GM13977 (cell line): ENCODE results near the gene CYP1A1.

Source experiments
- DNase-seq: peaks from one replicate; pipeline ENCODE4 v3.0.0; 2012; ENCODE audit warnings: low spot score
- CTCF ChIP-seq: IDR thresholded peaks from 2 replicates; pipeline ENCODE4 v1.5.1; 2012; ENCODE audit warnings: mild to moderate bottlenecking, control low read depth; ENCODE audit not compliant: insufficient read depth; ENCODE audit errors: extremely low read depth, missing control alignments
- in situ Hi-C: fragments of 300-500 bp; cut with MboI; formaldehyde crosslinking; loops from one replicate; pipeline ENCODE4 v1.12.0; 2022; ENCODE audit warnings: low sequenced_read_pairs, low pct_unique_long_range_greater_than_20kb, mixed read lengths, inconsistent platforms; ENCODE audit not compliant: unreplicated experiment

Gene CYP1A1

GRCh38 chr15:74676801-74677200, 48.5 kb downstream of the CYP1A1 start:
- no peak for DNase-seq
- in situ Hi-C loops: no loop called here
- TF ChIP-seq CTCF: no peak

- in situ Hi-C loops: no loop called here
Measured at GRCh38 chr15:74674161-74674560, 51.2 kb downstream of the CYP1A1 start.

DNA sequence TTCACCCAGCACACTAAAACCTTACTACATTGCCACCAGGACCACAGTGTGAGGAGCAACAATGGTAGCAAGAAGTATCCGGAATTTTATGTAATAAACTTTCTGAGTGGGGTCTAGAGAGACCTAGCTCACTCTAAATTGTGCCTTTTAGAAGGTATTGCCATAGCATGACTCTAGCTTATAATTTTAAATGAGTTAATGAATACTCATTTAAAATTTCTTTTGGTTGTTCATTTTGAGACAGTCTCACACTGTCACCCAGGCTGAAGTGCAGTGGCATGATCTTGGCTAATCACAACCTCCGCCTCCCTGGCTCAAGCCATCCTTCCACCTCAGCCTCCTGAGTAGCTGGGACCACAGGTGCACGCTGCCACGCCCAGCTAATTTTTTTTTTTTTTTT, 55.7 kb downstream of the CYP1A1 start:
- no peak for DNase-seq
- TF ChIP-seq CTCF: no peak
- in situ Hi-C loops: no loop called here

More at GRCh38 chr15:74674161-74674560, 51.2 kb downstream of the CYP1A1 start:
- no peak for TF ChIP-seq CTCF
- no peak for DNase-seq
